ENCODE results near the gene TMEM108. TPM values are rescaled to one million over a fixed set of nuclear protein-coding genes. Genes with fewer than 3 reads are reported as not detected.

TMEM108 gene
- total RNA-seq, 2 donors from 2014 or later, result 1.6 TPM; not detected in 1

- H3K4me1 ChIP-seq, result no peaks in the 10 kb centered on the region
- no peak overlapping the region for H3K4me3 ChIP-seq
- peak in 1 of 4 donors; percentile 5 for DNase-seq
- no peak overlapping the region for H3K27ac ChIP-seq
- WGBS, 2 donors, result 77% methylated on average over 1 of the region's 1 CpG; no CpG with 5 or more reads in 1 of the 2 donors
- H3K36me3 ChIP-seq (replicated peaks in 1 of 2; ENCODE audit: insufficient read depth in 1 of 2, low read depth in 2 of 2), result no peaks in the 10 kb centered on the region
- TF ChIP-seq POLR2A (IDR thresholded peaks at IDR 0.05) (no peak), CTCF (IDR thresholded peaks at IDR 0.05) (no peak)
- no peaks in the 10 kb centered on the region for H3K9me3 ChIP-seq
- no peak for ATAC-seq
- intact Hi-C loops (cut with DNase I), result no loop called here
- H3K27me3 ChIP-seq, result no peaks in the 10 kb centered on the region
Measured at GRCh38 chr3:133130168-133130567, 92.0 kb downstream of the TMEM108 start.

- 65 to 70% methylated on average over 5 of the region's 5 CpGs for WGBS, 2 donors
- H3K36me3 ChIP-seq (replicated peaks in 1 of 2; ENCODE audit: insufficient read depth in 1 of 2, low read depth in 2 of 2), result no peaks in the 10 kb centered on the region
- intact Hi-C loops (cut with DNase I), result no loop called here
Measured at GRCh38 chr3:133135306-133135705, 97.1 kb downstream of the TMEM108 start.

GRCh38 chr3:133136114-133137041, 98.2 kb downstream of the TMEM108 start:
- H3K9me3 ChIP-seq, result no peaks in the 10 kb centered on the region
- H3K27me3 ChIP-seq, result no peaks in the 10 kb centered on the region
- WGBS, 2 donors, result 82 to 83% methylated on average over 2 of the region's 2 CpGs
- DNase-seq (no peak), ATAC-seq (no peak)
- H3K4me1 ChIP-seq, result no peaks in the 10 kb centered on the region
- no peak overlapping the region for H3K27ac ChIP-seq
- H3K36me3 ChIP-seq (replicated peaks in 1 of 2; ENCODE audit: insufficient read depth in 1 of 2, low read depth in 2 of 2), result no peaks in the 10 kb centered on the region
- intact Hi-C loops (cut with DNase I), result no loop called here
- no peak for TF ChIP-seq POLR2A (IDR thresholded peaks at IDR 0.05)
- TF ChIP-seq CTCF (IDR thresholded peaks at IDR 0.05), result no peak
- H3K4me3 ChIP-seq, result no peak overlapping the region

More at GRCh38 chr3:133135306-133135705, 97.1 kb downstream of the TMEM108 start:
- H3K27me3 ChIP-seq, result no peaks in the 10 kb centered on the region
- DNase-seq (no peak), ATAC-seq (no peak)
- H3K27ac ChIP-seq, result no peak overlapping the region
- no peak for TF ChIP-seq POLR2A (IDR thresholded peaks at IDR 0.05)
- no peak for TF ChIP-seq CTCF (IDR thresholded peaks at IDR 0.05)
- no peaks in the 10 kb centered on the region for H3K4me1 ChIP-seq
- no peak overlapping the region for H3K4me3 ChIP-seq
- no peaks in the 10 kb centered on the region for H3K9me3 ChIP-seq

GRCh38 chr3:133137042-133137996, 99.1 kb downstream of the TMEM108 start:
- Histone ChIP-seq H3K27ac (no peak overlapping the region), H3K27me3 (no peaks in the 10 kb centered on the region), H3K4me3 (no peak overlapping the region), H3K9me3 (no peaks in the 10 kb centered on the region), H3K4me1 (no peaks in the 10 kb centered on the region), H3K36me3 (replicated peaks in 1 of 2; ENCODE audit: insufficient read depth in 1 of 2, low read depth in 2 of 2) (no peaks in the 10 kb centered on the region)
- DNase-seq (no peak), ATAC-seq (no peak)
- TF ChIP-seq CTCF (IDR thresholded peaks at IDR 0.05) (no peak), POLR2A (IDR thresholded peaks at IDR 0.05) (no peak)
- intact Hi-C loops (cut with DNase I), result no loop called here
- 66 to 69% methylated on average over 12 of the region's 12 CpGs for WGBS, 2 donors

Measured in body of pancreas (tissue), 4 donors.